Keratinocyte (primary cell): ENCODE measurements around the gene SESN3. TPM values are rescaled to one million over a fixed set of nuclear protein-coding genes. Genes with fewer than 3 reads are reported as not detected.
"Not testable (repeated sequence)": the region's sequence is repeated elsewhere in the genome, so short reads cannot be mapped to it uniquely, and the experiment has no call there.

Source experiments
- DNase-seq: peaks from one replicate; pipeline ENCODE4 v3.0.0-alpha.2; 2011; ENCODE audit warnings: low read depth, missing footprints, low spot score
- FAIRE-seq: peaks from 2 replicates; lab custom pipeline; 2011; peaks lifted over from hg19 to GRCh38; lab: Jason Lieb, UNC
- H2AFZ ChIP-seq: 2 replicates; pipeline ENCODE4 v1.6.0; 2012; ENCODE audit warnings: low read length, control low read depth, inconsistent platforms; ENCODE audit not compliant: control insufficient read depth
- H3K27ac ChIP-seq: 2 replicates; pipeline ENCODE4 v1.5.1; 2011; ENCODE audit warnings: low read length; ENCODE audit not compliant: control insufficient read depth, insufficient read depth
- H3K27me3 ChIP-seq: 3 replicates; pipeline ENCODE4 v1.6.0; 2011; ENCODE audit warnings: low read length; ENCODE audit not compliant: control insufficient read depth, insufficient read depth; ENCODE audit errors: extremely low read depth
- H3K36me3 ChIP-seq, 2 experiments: 2 replicates in 1 of 2; 3 replicates in 1 of 2; pipeline ENCODE4 v1.5.1; 2011; ENCODE audit warnings: low read length in 2 of 2, mild to moderate bottlenecking in 1 of 2; ENCODE audit not compliant: control insufficient read depth in 2 of 2, insufficient read depth in 2 of 2; ENCODE audit errors: extremely low read depth in 1 of 2
- H3K4me1 ChIP-seq: 3 replicates; pipeline ENCODE4 v1.5.1; 2011; ENCODE audit warnings: low read length; ENCODE audit not compliant: control insufficient read depth, insufficient read depth; ENCODE audit errors: extremely low read depth
- H3K4me2 ChIP-seq: 3 replicates; pipeline ENCODE4 v1.6.0; 2011; ENCODE audit warnings: low read depth, low read length; ENCODE audit not compliant: control insufficient read depth, insufficient read depth; ENCODE audit errors: extremely low read depth
- H3K4me3 ChIP-seq, 3 experiments: fragments of 200-600 bp in 1 of 3; sonication (generic) in 1 of 3; 2 replicates in 2 of 3; 3 replicates in 1 of 3; pipeline ENCODE4 v1.5.1; 2011 to 2016; ENCODE audit warnings: low read length in 3 of 3, mild to moderate bottlenecking in 3 of 3, control low read depth in 2 of 3, inconsistent platforms in 1 of 3, low read depth in 1 of 3, mixed read lengths in 1 of 3, mixed run types in 1 of 3, moderate library complexity in 1 of 3; ENCODE audit not compliant: control insufficient read depth in 2 of 3, insufficient read depth in 2 of 3; ENCODE audit errors: extremely low read depth in 1 of 3
- H3K79me2 ChIP-seq: 2 replicates; pipeline ENCODE4 v1.6.0; 2012; ENCODE audit warnings: low read length; ENCODE audit not compliant: control insufficient read depth, insufficient read depth
- H3K9ac ChIP-seq: 3 replicates; pipeline ENCODE4 v1.6.0; 2011; ENCODE audit warnings: low read length; ENCODE audit not compliant: control insufficient read depth, insufficient read depth; ENCODE audit errors: extremely low read depth
- H3K9me1 ChIP-seq: 3 replicates; pipeline ENCODE4 v1.6.0; 2011; ENCODE audit warnings: low read length; ENCODE audit not compliant: control insufficient read depth, insufficient read depth; ENCODE audit errors: extremely low read depth
- H3K9me3 ChIP-seq: 2 replicates; pipeline ENCODE4 v1.5.1; 2012; ENCODE audit warnings: low read depth, low read length; ENCODE audit not compliant: control insufficient read depth
- H4K20me1 ChIP-seq: 3 replicates; pipeline ENCODE4 v1.6.0; 2011; ENCODE audit warnings: low read length; ENCODE audit not compliant: control insufficient read depth, insufficient read depth; ENCODE audit errors: extremely low read depth
- EZH2 ChIP-seq: IDR thresholded peaks from one replicate; pipeline ENCODE4 v1.6.1; 2012; ENCODE audit warnings: inconsistent platforms, mild to moderate bottlenecking, low read length, moderate library complexity
- dilution Hi-C: fragments of 300-500 bp; cut with MboI; formaldehyde crosslinking; loops from one replicate; pipeline ENCODE4 v1.7.0; 2020; ENCODE audit warnings: low sequenced_read_pairs; ENCODE audit not compliant: extremely low pct_ligation_motif_present
- polyA plus RNA-seq, 5 experiments: library from polyadenylated mRNA; depleted of rRNA in 3 of 5; stranded (reverse) in 3 of 5; stranded (forward) in 1 of 5; unstranded in 1 of 5; fragments of >200 nt; gene quantifications; 1 replicate in 1 of 5; 2 replicates in 3 of 5; 3 replicates in 1 of 5; pipeline versions ENCODE4 v1.2.1 to v1.2.3, GENCODE V29; 2011 to 2012; ENCODE audit warnings: missing spikeins in 2 of 5, low read depth in 1 of 5, low replicate concordance in 1 of 5
- TF ChIP-seq, protein P1 (sequence below), 3 experiments: IDR thresholded peaks in 1 of 3; conservative IDR thresholded peaks in 1 of 3; optimal IDR thresholded peaks in 1 of 3; 2 replicates in 2 of 3; 3 replicates in 1 of 3; pipeline versions ENCODE3 to v1.5.1; 2011; ENCODE audit warnings: low read length in 3 of 3, mild to moderate bottlenecking in 3 of 3, moderate library complexity in 2 of 3, control low read depth in 1 of 3, inconsistent platforms in 1 of 3; ENCODE audit not compliant: insufficient read depth in 2 of 3; ENCODE audit errors: extremely low read depth in 1 of 3

SESN3 gene
- polyA plus RNA-seq, 1 donor (not counting 4 experiments of a cell fraction or from before 2014, with no cell fraction given): 35.2 TPM

DNA sequence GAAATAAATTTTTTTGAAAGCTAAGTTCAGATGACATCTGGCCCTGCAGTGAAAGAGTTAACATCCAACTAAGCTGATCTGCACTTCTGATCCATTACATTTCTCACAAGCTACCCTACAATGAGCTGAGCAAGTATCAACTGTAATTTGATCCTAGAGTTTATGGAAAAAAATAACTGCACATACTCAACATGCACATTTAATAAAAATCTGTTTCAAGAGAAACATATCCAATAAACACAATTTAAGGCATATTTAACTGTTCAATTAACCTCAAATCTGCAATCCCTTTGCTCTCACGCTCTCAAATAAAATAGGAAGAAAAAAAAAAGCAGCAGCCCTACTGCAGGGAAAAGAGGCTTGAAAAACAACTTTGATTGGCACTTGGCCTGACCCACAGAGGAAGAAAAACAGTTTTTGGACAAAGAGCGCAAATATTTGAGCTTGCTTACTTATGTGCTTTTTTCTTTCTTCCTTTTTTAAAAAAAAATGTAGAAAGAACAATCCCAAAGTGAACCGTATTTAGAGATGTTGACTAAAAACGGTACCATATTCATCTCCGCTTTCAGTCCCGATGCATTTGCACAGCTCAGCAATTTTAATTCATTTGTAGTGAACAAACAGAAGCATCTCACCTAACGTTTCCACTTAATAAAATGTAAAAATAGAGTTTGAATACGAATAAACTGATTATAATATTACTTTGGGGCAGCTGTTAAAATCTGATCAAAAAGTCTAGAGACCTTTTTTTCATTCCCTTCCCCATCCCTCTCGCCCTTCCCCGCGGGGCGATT is 1.6 kb downstream of the SESN3 start:
- peak overlapping the region; percentile 21 for H2AFZ ChIP-seq
- no peaks in the 10 kb centered on the region for H4K20me1 ChIP-seq
- H3K79me2 ChIP-seq: peaks cover 53% of the 10 kb centered on the region
- peak overlapping the region; percentile 50 for H3K27ac ChIP-seq
- H3K9me1 ChIP-seq: no peaks in the 10 kb centered on the region
- H3K4me2 ChIP-seq: peak overlapping the region; percentile 96
- FAIRE-seq (peak; percentile 71), DNase-seq (no peak)
- no peaks in the 10 kb centered on the region for H3K27me3 ChIP-seq
- H3K36me3 ChIP-seq: no peaks in the 10 kb centered on the region
- H3K4me1 ChIP-seq: peaks cover 34% of the 10 kb centered on the region
- peak overlapping the region; percentile 77 to 96 (median 85) for H3K4me3 ChIP-seq
- H3K9me3 ChIP-seq: no peaks in the 10 kb centered on the region
- dilution Hi-C loops: no loop called here
- H3K9ac ChIP-seq: peak overlapping the region; percentile 82
- TF ChIP-seq, protein P1, sequence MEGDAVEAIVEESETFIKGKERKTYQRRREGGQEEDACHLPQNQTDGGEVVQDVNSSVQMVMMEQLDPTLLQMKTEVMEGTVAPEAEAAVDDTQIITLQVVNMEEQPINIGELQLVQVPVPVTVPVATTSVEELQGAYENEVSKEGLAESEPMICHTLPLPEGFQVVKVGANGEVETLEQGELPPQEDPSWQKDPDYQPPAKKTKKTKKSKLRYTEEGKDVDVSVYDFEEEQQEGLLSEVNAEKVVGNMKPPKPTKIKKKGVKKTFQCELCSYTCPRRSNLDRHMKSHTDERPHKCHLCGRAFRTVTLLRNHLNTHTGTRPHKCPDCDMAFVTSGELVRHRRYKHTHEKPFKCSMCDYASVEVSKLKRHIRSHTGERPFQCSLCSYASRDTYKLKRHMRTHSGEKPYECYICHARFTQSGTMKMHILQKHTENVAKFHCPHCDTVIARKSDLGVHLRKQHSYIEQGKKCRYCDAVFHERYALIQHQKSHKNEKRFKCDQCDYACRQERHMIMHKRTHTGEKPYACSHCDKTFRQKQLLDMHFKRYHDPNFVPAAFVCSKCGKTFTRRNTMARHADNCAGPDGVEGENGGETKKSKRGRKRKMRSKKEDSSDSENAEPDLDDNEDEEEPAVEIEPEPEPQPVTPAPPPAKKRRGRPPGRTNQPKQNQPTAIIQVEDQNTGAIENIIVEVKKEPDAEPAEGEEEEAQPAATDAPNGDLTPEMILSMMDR (optimal IDR thresholded peaks at IDR 0.05 in 1 of 3, IDR thresholded peaks at IDR 0.05 in 1 of 3, conservative IDR thresholded peaks at IDR 0.05 in 1 of 3; ENCODE audit: extremely low read depth in 1 of 3, insufficient read depth in 2 of 3, low read length in 3 of 3): no peak
- TF ChIP-seq EZH2: no peak

DNA sequence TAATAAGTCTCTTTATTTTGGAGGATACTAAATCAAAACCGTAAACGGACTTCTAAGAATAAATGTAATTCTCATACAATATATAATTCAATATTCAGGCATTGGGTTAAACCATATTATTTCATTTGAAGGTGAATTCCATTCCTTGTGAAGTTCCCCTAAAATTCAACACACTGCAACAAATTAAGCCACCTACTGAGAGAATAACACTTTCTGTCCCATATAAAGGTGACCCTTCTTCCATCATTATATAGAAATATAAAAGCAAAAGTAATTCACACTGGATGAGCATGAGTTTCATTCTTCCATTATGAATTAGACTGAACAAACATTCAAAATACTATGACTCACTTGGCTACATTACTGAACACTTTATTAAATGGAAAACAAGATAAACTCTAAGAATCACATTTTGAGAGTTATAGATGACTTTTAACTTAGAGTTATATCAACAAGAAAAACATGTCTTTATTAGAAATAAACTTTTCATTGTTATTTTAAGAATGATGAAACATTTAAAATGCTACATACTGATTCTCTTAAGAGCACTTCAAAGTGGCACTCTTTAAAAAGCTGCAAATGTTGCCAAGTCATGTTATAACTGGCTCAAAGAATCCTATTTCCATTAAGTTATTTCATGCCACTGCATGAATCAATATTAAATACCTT is 2.8 kb downstream of the SESN3 start:
- Histone ChIP-seq H3K36me3 (no peaks in the 10 kb centered on the region), H3K9me1 (no peaks in the 10 kb centered on the region), H3K4me1 (peaks cover 34% of the 10 kb centered on the region), H3K9me3 (no peaks in the 10 kb centered on the region), H3K79me2 (peaks cover 60% of the 10 kb centered on the region), H3K27ac (peak overlapping the region; percentile 50), H3K4me2 (peak overlapping the region; percentile 96), H4K20me1 (no peaks in the 10 kb centered on the region), H2AFZ (no peak overlapping the region), H3K4me3 (peak overlapping the region; percentile 35 to 96 (median 77)), H3K27me3 (no peaks in the 10 kb centered on the region), H3K9ac (peak overlapping the region; percentile 9)
- no peak for DNase-seq
- no peak for FAIRE-seq
- TF ChIP-seq, protein P1 (optimal IDR thresholded peaks at IDR 0.05 in 1 of 3, IDR thresholded peaks at IDR 0.05 in 1 of 3, conservative IDR thresholded peaks at IDR 0.05 in 1 of 3; ENCODE audit: extremely low read depth in 1 of 3, insufficient read depth in 2 of 3, low read length in 3 of 3): no peak
- TF ChIP-seq EZH2: no peak
- dilution Hi-C loops: no loop called here

DNA sequence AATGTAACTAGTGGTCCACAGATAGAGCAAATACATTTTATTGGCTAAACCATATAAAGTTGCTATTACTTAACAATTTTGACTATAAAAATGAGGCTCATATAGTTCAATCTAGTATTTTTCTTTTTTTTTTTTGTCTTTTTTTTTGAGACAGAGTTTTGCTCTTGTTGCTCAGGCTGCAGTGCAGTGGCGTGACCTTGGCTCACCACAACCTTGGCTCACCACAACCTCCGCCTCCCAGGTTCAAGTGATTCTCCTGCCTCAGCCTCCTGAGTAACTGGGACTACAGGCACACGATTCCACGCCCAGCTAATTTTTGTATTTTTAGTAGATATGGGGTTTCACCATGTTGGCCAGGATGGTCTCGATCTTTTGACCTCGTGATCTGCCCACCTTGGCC is 3.9 kb downstream of the SESN3 start:
- H3K36me3 ChIP-seq, H3K9me3 ChIP-seq, FAIRE-seq, H3K9me1 ChIP-seq, DNase-seq, H4K20me1 ChIP-seq, H3K27me3 ChIP-seq, H3K27ac ChIP-seq, H3K4me2 ChIP-seq, H3K9ac ChIP-seq, H2AFZ ChIP-seq, H3K4me3 ChIP-seq, dilution Hi-C loops: not testable (repeated sequence)
- peaks cover 27% of the 10 kb centered on the region for H3K4me1 ChIP-seq
- H3K79me2 ChIP-seq: peaks cover 62% of the 10 kb centered on the region
